Neural crest cell (in vitro differentiated cells): ENCODE results near the gene PTX3. TPM values are rescaled to one million over a fixed set of nuclear protein-coding genes. Genes with fewer than 3 reads are reported as not detected.

Experiments
- DNase-seq: peaks from one replicate; pipeline ENCODE4 v3.0.0; 2021; ENCODE audit warnings: low read depth, mixed read lengths, low spot score
- H3K27ac Mint-ChIP-seq: one replicate; pipeline ENCODE4 v1.8.0; 2021; ENCODE audit warnings: mild to moderate bottlenecking, mixed read lengths; ENCODE audit not compliant: unreplicated experiment
- H3K27me3 Mint-ChIP-seq: 2 replicates; pipeline ENCODE4 v1.8.0; 2021; ENCODE audit warnings: low read depth, mild to moderate bottlenecking, mixed read lengths
- H3K36me3 Mint-ChIP-seq: 2 replicates; pipeline ENCODE4 v1.8.0; 2021; ENCODE audit warnings: low read depth, mild to moderate bottlenecking, mixed read lengths
- H3K4me1 Mint-ChIP-seq: 2 replicates; pipeline ENCODE4 v1.8.0; 2021; ENCODE audit warnings: mixed read lengths
- H3K4me3 Mint-ChIP-seq: one replicate; pipeline ENCODE4 v1.8.0; 2021; ENCODE audit warnings: mild to moderate bottlenecking, mixed read lengths
- H3K9me3 Mint-ChIP-seq: 2 replicates; pipeline ENCODE4 v1.8.0; 2021; ENCODE audit warnings: mixed read lengths
- CTCF ChIP-seq: fragments of 200-600 bp; sonication (generic); conservative IDR thresholded peaks from 2 replicates; pipeline ENCODE4 v1.5.0; 2021; ENCODE audit warnings: antibody characterized with exemption, mild to moderate bottlenecking
- total RNA-seq: library from RNA; stranded (reverse); gene quantifications from 2 replicates; pipeline ENCODE4 v1.2.1, GENCODE V29; 2021

The PTX3 gene
- total RNA-seq, 1 donor from 2014 or later, result 45.6 TPM

GRCh38 chr3:157407769-157408168, 28.9 kb upstream of the PTX3 start:
- TF ChIP-seq CTCF, result no peak
- DNase-seq, result no peak
- no peak overlapping the region for H3K27ac Mint-ChIP-seq
- H3K4me1 Mint-ChIP-seq, result no peaks in the 10 kb centered on the region
- H3K36me3 Mint-ChIP-seq, result peaks cover 3% of the 10 kb centered on the region
- no peak overlapping the region for H3K4me3 Mint-ChIP-seq
- no peaks in the 10 kb centered on the region for H3K27me3 Mint-ChIP-seq
- peaks cover 2% of the 10 kb centered on the region for H3K9me3 Mint-ChIP-seq

GRCh38 chr3:157408499-157409149, 28.0 kb upstream of the PTX3 start:
- no peak for DNase-seq
- Mint-ChIP-seq H3K36me3 (peaks cover 3% of the 10 kb centered on the region), H3K27me3 (no peaks in the 10 kb centered on the region), H3K27ac (no peak overlapping the region), H3K9me3 (peaks cover 2% of the 10 kb centered on the region), H3K4me1 (no peaks in the 10 kb centered on the region), H3K4me3 (no peak overlapping the region)
- TF ChIP-seq CTCF, result no peak

- Mint-ChIP-seq H3K4me1 (no peaks in the 10 kb centered on the region), H3K27me3 (no peaks in the 10 kb centered on the region), H3K27ac (no peak overlapping the region), H3K4me3 (no peak overlapping the region), H3K36me3 (peaks cover 3% of the 10 kb centered on the region), H3K9me3 (peaks cover 2% of the 10 kb centered on the region)
- TF ChIP-seq CTCF, result no peak
- no peak for DNase-seq
Measured at GRCh38 chr3:157409516-157409915, 27.1 kb upstream of the PTX3 start.

- TF ChIP-seq CTCF, result no peak
- no peak overlapping the region for H3K27ac Mint-ChIP-seq
- peaks cover 2% of the 10 kb centered on the region for H3K9me3 Mint-ChIP-seq
- no peak for DNase-seq
- H3K4me1 Mint-ChIP-seq, result no peaks in the 10 kb centered on the region
- no peaks in the 10 kb centered on the region for H3K27me3 Mint-ChIP-seq
- H3K36me3 Mint-ChIP-seq, result peaks cover 3% of the 10 kb centered on the region
- H3K4me3 Mint-ChIP-seq, result no peak overlapping the region
Measured at GRCh38 chr3:157410945-157411344, 25.7 kb upstream of the PTX3 start.

- no peak for TF ChIP-seq CTCF
- Mint-ChIP-seq H3K9me3 (peaks cover 2% of the 10 kb centered on the region), H3K4me3 (no peak overlapping the region), H3K36me3 (peaks cover 3% of the 10 kb centered on the region), H3K27me3 (no peaks in the 10 kb centered on the region), H3K27ac (no peak overlapping the region), H3K4me1 (peaks cover 4% of the 10 kb centered on the region)
- no peak for DNase-seq
Measured at GRCh38 chr3:157412323-157412855, 24.3 kb upstream of the PTX3 start.
